Measurements from ENCODE around the gene HOXC10.

DNA sequence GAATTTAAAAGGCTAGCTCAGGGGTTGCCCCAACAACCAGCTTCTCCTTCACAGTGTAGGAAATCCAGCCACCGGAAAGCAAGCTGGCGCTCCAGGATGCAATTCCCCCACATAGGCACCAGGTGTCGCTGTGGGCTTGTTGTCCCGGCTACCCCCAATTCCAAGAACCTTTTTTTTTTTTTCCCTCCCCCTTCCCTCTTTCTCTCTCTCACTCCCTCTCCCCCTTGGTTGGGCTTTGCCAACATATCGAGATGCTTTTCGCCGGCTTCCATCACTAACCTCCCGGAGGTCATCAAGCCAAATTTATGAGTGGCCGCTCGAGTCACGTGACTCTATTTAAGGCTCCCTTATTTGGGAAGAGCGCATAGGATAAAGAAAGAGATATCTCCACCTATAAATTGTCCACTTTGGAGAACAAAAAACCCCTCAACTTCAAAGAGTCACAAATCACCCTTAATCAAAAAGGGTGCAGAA lies 47.7 kb downstream of the HOXC10 start, which contains the start of gene HOXC5:
- TF ChIP-seq POLR2A (IDR thresholded peaks at IDR 0.05; ENCODE audit: low read depth, low read length), result no peak
- TF ChIP-seq TAF1 (IDR thresholded peaks at IDR 0.05; ENCODE audit: low read depth, low read length), result no peak
- TF ChIP-seq POU2F2 (IDR thresholded peaks at IDR 0.05; ENCODE audit: low read depth, low read length), result no peak
- no peak for TF ChIP-seq POLR2AphosphoS5 (IDR thresholded peaks at IDR 0.05; ENCODE audit: low read depth, low read length)

Measured in GM12891 (cell line).